ENCODE measurements around the gene EMP3.
"Not testable (repeated sequence)": the region's sequence is repeated elsewhere in the genome, so short reads cannot be mapped to it uniquely, and the experiment has no call there.

Gene EMP3

DNA sequence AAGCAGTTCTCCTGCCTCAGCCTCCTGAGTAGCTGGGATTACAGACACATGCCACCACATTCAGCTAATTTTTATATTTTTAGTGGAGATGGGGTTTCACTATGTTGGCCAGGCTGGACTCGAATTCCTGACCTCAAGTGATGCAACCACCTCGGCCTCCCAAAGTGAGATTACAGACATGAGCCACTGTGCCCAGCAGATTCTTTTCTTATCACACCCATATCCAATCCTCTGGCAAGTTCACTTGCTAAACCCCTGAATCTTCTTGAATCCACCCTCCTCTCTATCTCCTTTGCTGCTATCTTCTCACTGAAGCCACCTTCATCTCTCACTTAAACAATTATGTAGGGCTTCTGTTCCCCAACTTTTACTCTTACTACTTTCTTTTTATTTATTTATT lies 20.8 kb downstream of the EMP3 start:
- DNase-seq (ENCODE audit: low read depth in 2 of 2): no peak

- DNase-seq (ENCODE audit: low read depth in 2 of 2): no peak
These were observed 22.7 kb downstream of the EMP3 start for GRCh38 chr19:48348045-48348444.

DNA sequence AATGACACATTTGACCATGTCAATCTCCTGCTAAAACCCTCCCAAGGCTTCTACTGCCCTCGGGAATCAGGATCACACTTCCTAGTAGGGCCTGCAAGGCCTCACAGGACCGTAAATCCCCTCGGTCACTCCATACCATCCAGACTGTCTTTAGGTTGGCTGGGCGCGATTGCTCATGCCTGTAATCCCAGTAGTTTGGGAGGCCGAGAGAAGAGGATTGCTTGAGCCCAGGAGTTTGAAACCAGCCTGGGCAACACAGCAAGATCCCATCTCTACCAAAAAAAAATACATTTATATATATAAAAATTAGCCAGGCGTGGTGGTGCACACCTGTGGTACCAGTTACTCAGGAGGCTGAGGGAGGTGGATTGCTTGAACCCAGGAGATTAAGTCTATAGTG lies 23.4 kb downstream of the EMP3 start:
- DNase-seq (ENCODE audit: low read depth in 2 of 2): no peak

DNA sequence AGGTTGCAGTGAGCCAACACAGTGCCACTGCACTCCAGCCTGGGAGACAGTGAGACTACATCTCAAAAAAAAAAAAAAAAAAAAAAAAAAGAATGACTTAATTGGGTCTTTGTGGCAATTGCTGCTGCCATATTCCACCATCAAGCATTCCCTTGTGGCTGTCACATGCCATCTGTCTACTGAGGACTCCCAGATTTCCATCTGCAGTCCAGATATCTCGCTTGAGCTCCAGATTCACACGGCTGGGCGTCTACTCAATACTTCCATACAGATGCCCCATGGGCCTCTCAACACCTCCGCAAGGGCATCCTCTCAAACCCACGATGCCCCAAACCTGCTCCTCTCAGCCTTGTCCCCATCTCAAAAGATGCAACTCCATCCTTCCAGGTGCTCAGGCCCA lies 25.5 kb downstream of the EMP3 start:
- no peak for DNase-seq (ENCODE audit: low read depth in 2 of 2)

GRCh38 chr19:48351341-48351752 lies 26.0 kb downstream of the EMP3 start:
- DNase-seq (ENCODE audit: low read depth in 2 of 2): peak; percentile 56 to 70

DNA sequence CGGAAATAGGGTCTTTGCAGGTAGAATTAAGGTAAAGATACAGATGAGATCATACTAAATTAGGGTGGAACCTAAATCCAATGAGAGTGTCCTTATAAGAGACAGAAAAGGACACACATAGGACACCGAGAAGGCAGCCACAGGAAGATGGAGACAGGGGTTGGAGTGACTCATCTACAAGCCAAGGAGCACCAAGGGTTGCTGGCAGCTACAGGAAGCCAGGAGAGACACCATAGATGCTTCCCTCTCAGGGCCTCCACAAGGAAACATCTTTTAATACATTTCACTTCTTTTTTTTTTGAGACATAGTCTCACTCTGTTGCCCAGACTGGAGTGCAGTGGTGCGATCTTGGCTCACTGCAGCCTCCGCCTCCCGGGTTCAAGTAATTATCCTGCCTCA lies 28.3 kb downstream of the EMP3 start:
- DNase-seq (ENCODE audit: low read depth in 2 of 2): no peak

GRCh38 chr19:48354332-48354992 lies 29.1 kb downstream of the EMP3 start:
- DNase-seq (ENCODE audit: low read depth in 2 of 2): no peak

DNA sequence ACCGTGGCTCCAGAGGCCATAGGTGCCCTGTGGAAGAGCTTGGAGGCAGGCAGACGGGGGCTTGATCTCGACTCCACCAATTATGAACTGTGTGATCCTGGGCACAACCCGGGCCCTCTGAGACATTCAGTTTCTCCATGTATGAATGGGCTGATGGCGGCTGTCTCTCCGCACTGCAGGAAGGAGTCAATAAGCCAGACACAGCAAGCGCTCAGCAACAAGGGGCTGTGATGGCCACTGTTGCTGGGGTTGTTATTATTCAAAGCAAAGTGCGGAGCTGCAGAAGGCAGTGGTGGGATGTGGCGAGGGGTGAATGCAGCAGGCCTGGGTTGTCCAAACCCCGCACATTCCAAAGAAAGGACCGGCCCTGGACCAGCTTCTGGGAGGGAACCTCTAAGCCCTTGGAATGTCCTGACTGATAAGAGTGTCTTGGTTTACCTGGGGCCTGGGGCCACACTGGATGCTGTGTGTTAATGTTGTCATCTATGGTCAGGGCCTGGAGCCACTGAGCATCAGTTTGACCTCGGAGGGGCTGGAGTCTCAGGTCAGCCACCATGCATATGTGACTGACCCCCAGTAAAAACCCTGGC lies 30.1 kb downstream of the EMP3 start:
- no peak for DNase-seq (ENCODE audit: low read depth in 2 of 2)

- DNase-seq (ENCODE audit: low read depth in 2 of 2): no peak
These were observed 33.8 kb downstream of the EMP3 start for GRCh38 chr19:48359123-48359522.

DNA sequence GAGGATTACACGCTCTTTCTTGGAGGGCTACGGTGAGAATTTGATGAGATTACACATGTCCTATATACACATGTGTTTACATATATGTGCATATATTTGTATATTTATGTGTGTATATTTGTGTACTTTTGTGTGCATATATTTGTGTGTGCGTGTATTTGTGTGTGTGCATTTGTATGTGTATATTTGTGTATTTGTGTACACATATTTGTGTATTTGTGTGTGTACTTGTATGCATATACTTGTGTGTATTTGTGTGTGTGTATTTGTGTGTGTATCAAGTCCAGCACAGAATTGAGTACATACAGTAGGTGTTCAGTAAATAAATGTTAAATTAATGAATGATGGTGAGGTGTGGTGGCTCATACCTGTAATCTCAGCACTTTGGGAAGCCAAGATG lies 36.6 kb downstream of the EMP3 start:
- no peak for DNase-seq (ENCODE audit: low read depth in 2 of 2)

- peak; percentile 77 to 80 for DNase-seq (ENCODE audit: low read depth in 2 of 2)
These were observed 37.6 kb downstream of the EMP3 start for GRCh38 chr19:48362716-48363499.

GRCh38 chr19:48363500-48363809 lies 38.1 kb downstream of the EMP3 start:
- no peak for DNase-seq (ENCODE audit: low read depth in 2 of 2)

- peak; percentile 92 to 93 for DNase-seq (ENCODE audit: low read depth in 2 of 2)
These were observed 38.7 kb downstream of the EMP3 start, which contains the start of the genes SYNGR4 and TMEM143 for GRCh38 chr19:48363810-48364597. Gene SYNGR4 (plus strand): TSS chr19:48364367. CDS start chr19:48365843, 1,476 bp downstream. Gene TMEM143 (minus strand): TSS chr19:48363940. CDS start chr19:48363920, 20 bp downstream.

DNA sequence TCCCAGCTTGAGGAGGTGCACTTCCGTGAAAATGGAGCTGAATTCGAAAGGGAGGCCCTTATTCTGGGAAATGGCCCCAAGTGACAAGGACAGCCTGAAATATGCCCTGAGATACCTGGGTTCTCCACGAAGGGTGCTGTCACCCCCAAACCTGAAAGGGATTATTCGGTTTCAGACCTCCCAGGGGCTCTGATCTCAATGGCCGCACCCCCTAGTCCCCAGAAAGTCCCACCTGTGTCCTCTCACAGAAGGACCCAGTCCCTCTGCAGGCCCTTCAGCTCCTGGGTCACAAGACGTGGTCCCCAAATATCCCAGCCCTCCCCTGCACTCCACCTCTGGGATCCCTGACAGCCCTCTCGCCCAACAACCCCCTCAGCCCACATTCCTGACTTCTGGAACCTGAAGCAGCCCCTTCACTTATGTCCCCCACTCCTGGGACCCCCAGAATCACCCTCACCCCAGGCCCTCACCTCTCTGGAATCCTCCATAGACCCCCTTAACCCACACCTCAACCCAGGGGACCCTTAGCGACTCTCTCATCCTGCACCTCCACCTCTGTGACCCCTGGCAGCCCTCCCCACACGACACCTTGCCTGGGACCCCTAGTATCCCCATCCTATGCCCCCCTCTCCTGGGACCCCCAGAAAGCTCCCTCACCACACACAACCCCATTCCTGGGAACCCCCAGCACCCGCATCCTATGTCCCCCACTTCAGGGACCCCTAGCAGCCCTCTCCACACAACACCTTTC lies 39.4 kb downstream of the EMP3 start:
- DNase-seq (ENCODE audit: low read depth in 2 of 2): no peak

DNA sequence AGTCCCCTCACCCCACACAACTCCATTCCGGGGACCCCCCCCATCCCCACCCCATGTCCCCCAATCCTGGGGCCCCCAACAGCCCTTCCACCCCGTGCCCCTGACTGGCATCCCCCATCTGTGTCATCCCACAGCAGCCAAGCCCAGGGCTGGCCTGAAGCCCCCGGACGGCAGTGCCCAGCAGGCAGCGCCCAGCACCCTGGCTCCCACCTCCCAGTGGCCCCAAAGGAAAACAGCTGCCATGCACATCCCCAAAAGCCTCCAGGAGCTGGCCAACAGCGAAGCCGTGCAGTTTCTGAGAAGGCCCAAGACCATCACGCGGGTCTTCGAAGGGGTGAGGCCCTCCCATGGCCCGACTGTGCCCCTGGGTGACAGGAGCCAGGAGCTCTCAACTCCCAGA lies 40.2 kb downstream of the EMP3 start:
- no peak for DNase-seq (ENCODE audit: low read depth in 2 of 2)

GRCh38 chr19:48367855-48368254 lies 42.5 kb downstream of the EMP3 start:
- DNase-seq (ENCODE audit: low read depth in 2 of 2): no peak

DNA sequence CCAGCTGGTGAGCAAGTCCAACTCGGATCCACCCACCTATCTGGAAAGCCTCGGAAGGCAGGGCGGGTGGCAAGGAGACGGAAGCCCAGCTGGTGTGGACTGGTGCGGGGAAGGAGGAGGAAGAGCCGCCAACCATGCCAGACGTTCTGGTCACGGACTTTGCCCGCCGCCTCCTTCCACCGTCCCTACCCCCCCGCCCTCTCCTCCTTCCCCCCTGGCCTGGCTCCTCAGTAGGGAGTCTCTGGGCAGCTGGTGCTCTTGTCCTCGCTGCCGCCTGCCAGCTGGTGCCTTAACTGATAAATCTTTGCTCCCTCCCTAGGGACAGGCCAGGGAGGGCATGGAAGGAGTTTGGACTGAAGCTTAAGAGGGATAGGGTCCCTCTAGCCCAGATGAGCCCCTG lies 43.6 kb downstream of the EMP3 start:
- no peak for DNase-seq (ENCODE audit: low read depth in 2 of 2)

DNA sequence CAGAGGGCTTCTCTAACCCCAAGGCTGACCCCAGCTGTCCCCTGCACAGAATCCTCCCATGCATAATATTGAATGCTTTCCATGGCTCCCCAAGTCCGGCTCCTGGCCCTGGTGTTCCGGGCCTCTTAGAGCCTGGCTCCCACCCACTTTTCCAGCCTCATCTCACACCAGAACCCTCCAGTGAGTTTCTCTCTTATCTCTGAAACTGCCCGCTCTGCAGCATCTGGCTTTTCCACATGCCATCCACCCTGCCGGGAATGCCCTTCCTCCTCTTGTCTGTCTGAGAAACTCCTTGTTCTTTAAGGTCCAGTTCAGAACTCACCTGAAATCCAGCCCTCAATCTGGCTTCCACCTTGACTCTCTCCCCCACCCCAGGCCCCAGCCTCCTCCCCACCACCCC lies 45.6 kb downstream of the EMP3 start:
- no peak for DNase-seq (ENCODE audit: low read depth in 2 of 2)

DNA sequence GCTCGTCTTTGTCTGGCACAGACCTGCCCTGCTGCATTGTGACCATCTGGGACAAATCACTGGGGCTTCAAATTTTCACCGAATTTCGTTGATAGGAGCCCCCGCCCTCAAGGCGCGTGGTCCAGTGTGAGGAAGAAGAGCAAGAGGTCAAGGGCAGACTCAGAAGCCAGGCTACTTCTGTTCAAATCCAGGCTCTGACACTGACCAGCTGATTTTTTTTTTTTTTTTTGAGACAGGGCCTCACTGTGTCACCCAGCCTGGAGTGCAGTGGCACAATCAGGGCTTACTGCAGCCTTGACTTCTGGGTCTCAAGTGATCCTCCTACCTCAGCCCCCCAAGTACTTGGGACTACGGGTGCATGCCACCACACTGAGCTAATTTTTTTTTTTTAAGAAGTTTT lies 46.0 kb downstream of the EMP3 start:
- DNase-seq (ENCODE audit: low read depth in 2 of 2): no peak

DNA sequence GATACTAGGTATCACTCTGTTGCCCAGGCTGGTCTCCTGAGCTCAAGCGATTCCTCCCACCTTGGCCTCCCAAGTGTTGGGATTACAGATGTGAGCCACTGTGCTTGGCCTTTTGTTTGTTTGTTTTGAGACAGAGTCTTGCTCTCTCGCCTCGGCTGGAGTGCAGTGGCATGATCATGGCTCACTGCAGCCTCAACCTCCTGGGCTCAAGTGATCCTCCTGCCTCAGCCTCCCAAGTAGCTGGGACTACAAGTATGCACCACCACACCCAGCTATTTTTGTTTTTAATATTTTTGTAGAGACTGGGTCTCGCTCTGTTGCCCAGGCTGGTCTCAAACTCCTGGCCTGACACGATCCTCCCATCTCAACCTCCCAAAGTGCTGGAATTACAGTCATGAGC lies 46.4 kb downstream of the EMP3 start:
- not testable (repeated sequence) for DNase-seq (ENCODE audit: low read depth in 2 of 2)

DNA sequence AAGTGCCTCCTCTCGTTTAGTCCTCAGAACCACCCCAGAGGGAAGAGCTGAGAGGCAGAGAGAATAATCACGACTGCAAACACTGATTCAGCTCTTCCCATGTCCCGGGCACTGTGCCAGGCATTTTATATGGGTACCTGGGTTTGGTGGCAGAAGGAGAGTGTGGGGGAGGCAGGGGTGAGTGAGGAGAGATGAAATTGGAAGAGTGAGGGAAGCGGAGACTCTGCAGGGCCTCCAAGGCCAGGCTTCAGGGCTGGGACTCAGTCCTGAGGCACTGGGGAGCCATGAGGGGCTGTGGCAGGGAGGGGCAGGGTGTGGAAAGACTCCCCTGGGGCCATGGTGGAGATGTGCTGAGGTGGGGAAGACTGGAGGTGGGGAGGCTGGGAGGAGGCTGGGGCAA lies 47.6 kb downstream of the EMP3 start:
- DNase-seq (ENCODE audit: low read depth in 2 of 2): no peak

GRCh38 chr19:48373567-48373966 lies 48.2 kb downstream of the EMP3 start:
- no peak for DNase-seq (ENCODE audit: low read depth in 2 of 2)
